Endothelial cell of umbilical vein (primary cell): ENCODE results near the gene DNAJC12. TPM values are rescaled to one million over a fixed set of nuclear protein-coding genes. Genes with fewer than 3 reads are reported as not detected.
"Not testable (repeated sequence)": the region's sequence is repeated elsewhere in the genome, so short reads cannot be mapped to it uniquely, and the experiment has no call there.

Source experiments
- BruUV-seq: library from RNA; stranded (reverse); fragments of 400-500 nt; replicated peaks from 2 replicates; lab custom pipeline; 2021; lab: Mats Ljungman, UMichigan
- CTCF ChIA-PET: fragments of 300-600, 350-600 bp; sonication (Branson Sonifier 250); formaldehyde crosslinking; loops from one replicate; lab custom pipeline; 2021; ENCODE audit warnings: antibody characterized with exemption, inconsistent platforms; lab: Charles Lee
- POLR2A ChIA-PET: fragments of 300-600, 350-600 bp; sonication (Branson Sonifier 250); formaldehyde crosslinking; loops from one replicate; lab custom pipeline; 2021; ENCODE audit warnings: antibody characterized with exemption, inconsistent platforms; lab: Charles Lee
- DNase-seq: peaks from one replicate; pipeline ENCODE4 v3.0.0-alpha.2; 2011; ENCODE audit warnings: low read depth, low spot score
- FAIRE-seq: peaks from 2 replicates; lab custom pipeline; 2011; peaks lifted over from hg19 to GRCh38; lab: Jason Lieb, UNC
- H2AFZ ChIP-seq: 2 replicates; pipeline ENCODE4 v1.6.0; 2012; ENCODE audit warnings: low read depth, low read length, control low read depth, inconsistent platforms
- H3K27ac ChIP-seq: 2 replicates; pipeline ENCODE4 v1.5.1; 2011; ENCODE audit warnings: low read depth, mild to moderate bottlenecking, control low read depth, low read length, moderate library complexity; ENCODE audit not compliant: insufficient read depth
- H3K27me3 ChIP-seq, 2 experiments: 2 replicates each; pipeline versions ENCODE4 v1.6.0 to v1.6.1; 2011; ENCODE audit warnings: low read length in 2 of 2, mixed read lengths in 1 of 2; ENCODE audit not compliant: control insufficient read depth in 2 of 2, insufficient read depth in 2 of 2
- H3K36me3 ChIP-seq, 2 experiments: 2 replicates in 1 of 2; 3 replicates in 1 of 2; pipeline ENCODE4 v1.5.1; 2011; ENCODE audit warnings: low read length in 2 of 2, mild to moderate bottlenecking in 1 of 2, moderate library complexity in 1 of 2; ENCODE audit not compliant: control insufficient read depth in 2 of 2, insufficient read depth in 2 of 2; ENCODE audit errors: extremely low read depth in 1 of 2
- H3K4me1 ChIP-seq: 3 replicates; pipeline ENCODE4 v1.5.1; 2011; ENCODE audit warnings: mild to moderate bottlenecking, low read length; ENCODE audit not compliant: control insufficient read depth, insufficient read depth; ENCODE audit errors: extremely low read depth
- H3K4me2 ChIP-seq: 2 replicates; pipeline ENCODE4 v1.6.1; 2011; ENCODE audit warnings: low read length, control low read depth, mixed read lengths; ENCODE audit not compliant: insufficient read depth
- H3K4me3 ChIP-seq, 3 experiments: fragments of 200-600 bp in 1 of 3; sonication (generic), shearing (Covaris generic) in 1 of 3; replicated peaks in 1 of 3; 2 replicates each; pipeline ENCODE4 v1.5.1; 2011 to 2016; ENCODE audit warnings: control low read depth in 3 of 3, low read length in 3 of 3, mild to moderate bottlenecking in 2 of 3, inconsistent platforms in 1 of 3, low read depth in 1 of 3, moderate library complexity in 1 of 3; ENCODE audit not compliant: insufficient read depth in 1 of 3
- H3K79me2 ChIP-seq: 2 replicates; pipeline ENCODE4 v1.6.0; 2012; ENCODE audit warnings: low read length, inconsistent platforms; ENCODE audit not compliant: control insufficient read depth, insufficient read depth
- H3K9ac ChIP-seq: replicated peaks from 2 replicates; pipeline ENCODE3; 2011; ENCODE audit warnings: low read length, control low read depth; ENCODE audit not compliant: insufficient read depth; ENCODE audit errors: extremely low read depth
- H3K9me1 ChIP-seq: replicated peaks from 3 replicates; pipeline ENCODE4 v1.6.0; 2011; ENCODE audit warnings: mild to moderate bottlenecking, low read length; ENCODE audit not compliant: control insufficient read depth, insufficient read depth; ENCODE audit errors: extremely low read depth
- H3K9me3 ChIP-seq: replicated peaks from 2 replicates; pipeline ENCODE4 v1.5.1; 2012; ENCODE audit warnings: low read length, inconsistent platforms; ENCODE audit not compliant: control insufficient read depth, insufficient read depth
- H4K20me1 ChIP-seq: replicated peaks from 2 replicates; pipeline ENCODE3; 2011; ENCODE audit warnings: mild to moderate bottlenecking, low read length; ENCODE audit not compliant: control insufficient read depth, insufficient read depth; ENCODE audit errors: extremely low read depth
- CTCF ChIP-seq, 2 donors: IDR thresholded peaks; 1 replicate in 1 of 2; 2 replicates in 1 of 2; pipeline ENCODE4 v1.5.1; 2011; ENCODE audit warnings: low read length in 2 of 2, mild to moderate bottlenecking in 2 of 2, moderate library complexity in 2 of 2, control low read depth in 1 of 2, inconsistent platforms in 1 of 2, low read depth in 1 of 2; ENCODE audit not compliant: insufficient read depth in 1 of 2; ENCODE audit errors: extremely low read depth in 1 of 2
- EZH2 ChIP-seq: IDR thresholded peaks from 2 replicates; pipeline ENCODE4 v1.6.1; 2012; ENCODE audit warnings: borderline replicate concordance, low read depth, mild to moderate bottlenecking, moderate library complexity, low read length, inconsistent platforms; ENCODE audit not compliant: severe bottlenecking
- FOS ChIP-seq: IDR thresholded peaks from 2 replicates; pipeline ENCODE4 v1.6.1; 2011; ENCODE audit warnings: mild to moderate bottlenecking, low read length, moderate library complexity, borderline replicate concordance; ENCODE audit not compliant: insufficient read depth
- GATA2 ChIP-seq: IDR thresholded peaks from 2 replicates; pipeline ENCODE4 v1.7.0; 2011; ENCODE audit warnings: low read depth, mild to moderate bottlenecking, moderate library complexity, mixed read lengths, low read length; ENCODE audit not compliant: insufficient read length, insufficient read depth
- JUN ChIP-seq: IDR thresholded peaks from 2 replicates; pipeline ENCODE4 v1.6.1; 2011; ENCODE audit warnings: borderline replicate concordance, low read depth; ENCODE audit not compliant: insufficient read length, insufficient read depth
- MAX ChIP-seq: IDR thresholded peaks from 2 replicates; pipeline ENCODE4 v1.6.1; 2011; ENCODE audit not compliant: insufficient read depth, insufficient read length
- MYC ChIP-seq: IDR thresholded peaks from one replicate; pipeline ENCODE4 v1.6.1; 2011; ENCODE audit warnings: mild to moderate bottlenecking, low read depth, low read length
- POLR2A ChIP-seq: IDR thresholded peaks from 2 replicates; pipeline ENCODE4 v1.6.1; 2012; ENCODE audit warnings: low read depth, mild to moderate bottlenecking, control low read depth, low read length
- POLR2AphosphoS5 ChIP-seq: IDR thresholded peaks from 2 replicates; pipeline ENCODE4 v1.6.1; 2012; ENCODE audit warnings: low read depth, mild to moderate bottlenecking, control low read depth, low read length, moderate library complexity; ENCODE audit not compliant: insufficient read depth
- dilution Hi-C: fragments of 300-500 bp; cut with MboI; formaldehyde crosslinking; loops from one replicate; pipeline ENCODE4 v1.15.0; 2019; ENCODE audit warnings: low sequenced_read_pairs; ENCODE audit not compliant: extremely low pct_ligation_motif_present
- intact Hi-C: fragments of 100-400 bp; cut with micrococcal nuclease; formaldehyde crosslinking; loops from one replicate; pipeline ENCODE4 v1.10.0; 2022
- polyA plus RNA-seq, 4 experiments: library from polyadenylated mRNA; depleted of rRNA in 3 of 4; stranded (reverse) in 3 of 4; unstranded in 1 of 4; fragments of >200 nt; gene quantifications; 2 replicates each; pipeline versions ENCODE4 v1.2.1 to v1.2.3, GENCODE V29; 2011 to 2012; ENCODE audit warnings: missing spikeins in 1 of 4
- total RNA-seq: library from RNA; stranded (reverse); gene quantifications from 2 replicates; pipeline ENCODE4 v1.2.3, GENCODE V29; 2021

Gene DNAJC12
- total and polyA plus RNA-seq, 2 donors (not counting 3 experiments of a cell fraction or from before 2014, with no cell fraction given): 0.54 to 1.0 TPM

GRCh38 chr10:67780759-67781538 is 57.0 kb downstream of the DNAJC12 start:
- Histone ChIP-seq H3K4me2 (no peak overlapping the region), H3K4me1 (peaks cover 8% of the 10 kb centered on the region), H3K9me1 (no peaks in the 10 kb centered on the region), H3K79me2 (no peaks in the 10 kb centered on the region), H3K27me3 (peaks cover 0 to 5% of the 10 kb centered on the region in 2 experiments), H4K20me1 (no peaks in the 10 kb centered on the region), H3K4me3 (no peak overlapping the region), H3K36me3 (no peaks in the 10 kb centered on the region), H3K27ac (no peak overlapping the region), H2AFZ (no peak overlapping the region), H3K9ac (no peak overlapping the region), H3K9me3 (no peaks in the 10 kb centered on the region)
- FAIRE-seq: no peak
- ChIA-PET CTCF (interaction anchor here (1.2 to 7.1 kb wide), 11 partner anchors 7 to 850 kb away, joined by 3 to 310 read pairs (median 11); partner anchors contain the start of gene CTNNA3), POLR2A (no interaction called here)
- dilution Hi-C loops: no loop called here
- no TSS peak for BruUV-seq
- no peak for TF ChIP-seq CTCF (IDR thresholded peaks at IDR 0.05; ENCODE audit: extremely low read depth in 1 of 2, insufficient read depth in 1 of 2, low read depth in 1 of 2, low read length in 2 of 2)
- TF ChIP-seq POLR2AphosphoS5: no peak
- TF ChIP-seq GATA2: no peak
- no peak for TF ChIP-seq FOS
- TF ChIP-seq EZH2: no peak
- no peak for TF ChIP-seq POLR2A
- TF ChIP-seq MYC: no peak
- no peak for TF ChIP-seq JUN
- TF ChIP-seq MAX: no peak
- intact Hi-C loops: loop anchor here (1.0 to 2.0 kb wide), 4 partner anchors 84 to 475 kb away; no protein-coding TSS in a partner anchor
- no peak for DNase-seq

- H3K27me3 ChIP-seq, FAIRE-seq, H3K4me3 ChIP-seq, H3K9ac ChIP-seq, H3K4me2 ChIP-seq, H3K79me2 ChIP-seq, POLR2A ChIA-PET, H2AFZ ChIP-seq, H4K20me1 ChIP-seq, H3K27ac ChIP-seq, H3K9me3 ChIP-seq, H3K9me1 ChIP-seq, DNase-seq, H3K36me3 ChIP-seq, dilution Hi-C loops, BruUV-seq: not testable (repeated sequence)
- CTCF ChIA-PET: interaction anchor here (0.7 to 7.1 kb wide), 16 partner anchors 8 to 849 kb away, joined by 3 to 310 read pairs (median 10); partner anchors contain the start of gene CTNNA3
- H3K4me1 ChIP-seq: peaks cover 16% of the 10 kb centered on the region
- intact Hi-C loops: loop anchor here (1.0 to 2.0 kb wide), 4 partner anchors 83 to 474 kb away; no protein-coding TSS in a partner anchor
Observed at GRCh38 chr10:67780204-67780621, 57.8 kb downstream of the DNAJC12 start.
